Measurements from ENCODE around the gene ATG16L1. TPM values are rescaled to one million over a fixed set of nuclear protein-coding genes. Genes with fewer than 3 reads are reported as not detected.

ATG16L1 gene
- total and polyA plus RNA-seq, 9 of the 15 experiments (the other 6 are each of a cell fraction or from before 2014, with no cell fraction given) = 6.4 to 21.3 (median 17.2) TPM

- intact Hi-C loops (cut with micrococcal nuclease) = no loop called here
- H3K27me3 ChIP-seq (ENCODE audit: control insufficient read depth in 2 of 2, insufficient read depth in 2 of 2, low read length in 2 of 2) = no peaks in the 10 kb centered on the region
- no peaks in the 10 kb centered on the region for H3K36me3 ChIP-seq (ENCODE audit: control insufficient read depth, insufficient read depth, low read length)
- ATAC-seq (no peak), DNase-seq (ENCODE audit: extremely low read depth in 1 of 4, low spot score in 3 of 4) (no peak), FAIRE-seq (no peak)
- TF ChIP-seq ZNF347 (CRISPR knock-in tag; IDR thresholded peaks at IDR 0.05; ENCODE audit: low read depth) = no peak
- TF ChIP-seq HMG20A (CRISPR knock-in tag; conservative IDR thresholded peaks at IDR 0.05) = no peak
- TF ChIP-seq, protein P1, sequence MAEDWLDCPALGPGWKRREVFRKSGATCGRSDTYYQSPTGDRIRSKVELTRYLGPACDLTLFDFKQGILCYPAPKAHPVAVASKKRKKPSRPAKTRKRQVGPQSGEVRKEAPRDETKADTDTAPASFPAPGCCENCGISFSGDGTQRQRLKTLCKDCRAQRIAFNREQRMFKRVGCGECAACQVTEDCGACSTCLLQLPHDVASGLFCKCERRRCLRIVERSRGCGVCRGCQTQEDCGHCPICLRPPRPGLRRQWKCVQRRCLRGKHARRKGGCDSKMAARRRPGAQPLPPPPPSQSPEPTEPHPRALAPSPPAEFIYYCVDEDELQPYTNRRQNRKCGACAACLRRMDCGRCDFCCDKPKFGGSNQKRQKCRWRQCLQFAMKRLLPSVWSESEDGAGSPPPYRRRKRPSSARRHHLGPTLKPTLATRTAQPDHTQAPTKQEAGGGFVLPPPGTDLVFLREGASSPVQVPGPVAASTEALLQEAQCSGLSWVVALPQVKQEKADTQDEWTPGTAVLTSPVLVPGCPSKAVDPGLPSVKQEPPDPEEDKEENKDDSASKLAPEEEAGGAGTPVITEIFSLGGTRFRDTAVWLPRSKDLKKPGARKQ (CRISPR knock-in tag; IDR thresholded peaks at IDR 0.05) = no peak
- no peak for TF ChIP-seq HDAC6 (IDR thresholded peaks at IDR 0.05; ENCODE audit: low read depth, low read length)
- no peak for TF ChIP-seq PPARD (CRISPR knock-in tag; IDR thresholded peaks at IDR 0.05)
- TF ChIP-seq ZNF274 (IDR thresholded peaks at IDR 0.05; ENCODE audit: borderline replicate concordance, low read depth, low read length) = no peak
- TF ChIP-seq CC2D1A (IDR thresholded peaks at IDR 0.05) = no peak
- no peak for TF ChIP-seq TBL1XR1 (IDR thresholded peaks at IDR 0.05; ENCODE audit: low read length in 2 of 2)
- TF ChIP-seq ZNF431 (CRISPR knock-in tag; IDR thresholded peaks at IDR 0.05) = no peak
- TF ChIP-seq CREB5 (CRISPR knock-in tag; IDR thresholded peaks at IDR 0.05) = no peak
- no peak for TF ChIP-seq ARID3A (IDR thresholded peaks at IDR 0.05; ENCODE audit: borderline replicate concordance, low read depth, low read length)
- no peak for TF ChIP-seq ZNF583 (CRISPR knock-in tag; IDR thresholded peaks at IDR 0.05)
- TF ChIP-seq, protein P2, sequence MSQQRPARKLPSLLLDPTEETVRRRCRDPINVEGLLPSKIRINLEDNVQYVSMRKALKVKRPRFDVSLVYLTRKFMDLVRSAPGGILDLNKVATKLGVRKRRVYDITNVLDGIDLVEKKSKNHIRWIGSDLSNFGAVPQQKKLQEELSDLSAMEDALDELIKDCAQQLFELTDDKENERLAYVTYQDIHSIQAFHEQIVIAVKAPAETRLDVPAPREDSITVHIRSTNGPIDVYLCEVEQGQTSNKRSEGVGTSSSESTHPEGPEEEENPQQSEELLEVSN (IDR thresholded peaks at IDR 0.05; ENCODE audit: borderline replicate concordance in 1 of 2, extremely low read depth in 1 of 2, insufficient read depth in 1 of 2, insufficient read length in 1 of 2, low read depth in 1 of 2, low read length in 1 of 2, poor library complexity in 1 of 2, severe bottlenecking in 1 of 2) = no peak
- no peak for TF ChIP-seq ZBTB1 (CRISPR knock-in tag; IDR thresholded peaks at IDR 0.05; ENCODE audit: borderline replicate concordance, low read depth)
- H3K4me3 ChIP-seq = no peak overlapping the region
- no peak overlapping the region for H3K9ac ChIP-seq (ENCODE audit: insufficient read depth in 1 of 2, low read depth in 2 of 2, low read length in 2 of 2)
- 41% methylated on average over 3 of the region's 3 CpGs for WGBS (ENCODE audit: insufficient coverage, low coverage, missing lambda C conversion rate)
- in situ Hi-C loops (cut with MboI) = no loop called here
- H3K79me2 ChIP-seq (ENCODE audit: control insufficient read depth, insufficient read depth, low read length) = no peaks in the 10 kb centered on the region
- no peaks in the 10 kb centered on the region for H4K20me1 ChIP-seq (replicated peaks; ENCODE audit: control insufficient read depth, insufficient read depth, low read length)
- BruUV-seq (replicated peaks) = no TSS peak
- CTCF ChIA-PET (ENCODE audit: low intra/inter-chr PET ratio) = no interaction called here
- POLR2A ChIA-PET = no interaction called here
- H3K9me3 ChIP-seq (replicated peaks; ENCODE audit: control insufficient read depth, insufficient read depth, low read depth, low read length) = no peaks in the 10 kb centered on the region
- no peak overlapping the region for H3K4me2 ChIP-seq (ENCODE audit: insufficient read depth, low read length)
- H3K9me1 ChIP-seq (ENCODE audit: control insufficient read depth, insufficient read depth, low read length) = no peaks in the 10 kb centered on the region
- H3K4me1 ChIP-seq (replicated peaks in 1 of 2; ENCODE audit: control insufficient read depth in 2 of 2, insufficient read depth in 2 of 2, low read length in 2 of 2) = peaks cover 0 to 11% of the 10 kb centered on the region in 2 experiments; a peak in 3 of 5 replicates
- H2AFZ ChIP-seq (ENCODE audit: low read depth, low read length) = no peak overlapping the region
- no peak overlapping the region for H3K27ac ChIP-seq (ENCODE audit: extremely low read depth, low read depth, low read length)
These were observed 40.0 kb upstream of the ATG16L1 start for GRCh38 chr2:233211548-233211895.

Data from K562 (cell line).